Activated CD8-positive, alpha-beta memory T cell treated with anti-CD3 and anti-CD28 coated beads for 36 hours (primary cell): Measurements from ENCODE around the gene POLR2I. TPM values are rescaled to one million over a fixed set of nuclear protein-coding genes. Genes with fewer than 3 reads are reported as not detected.
"Not testable (repeated sequence)": the region's sequence is repeated elsewhere in the genome, so short reads cannot be mapped to it uniquely, and the experiment has no call there.

Experiments
- CTCF ChIA-PET: fragments of 350-600 bp; sonication (Branson Sonifier 250); formaldehyde crosslinking; loops from one replicate; lab custom pipeline; 2021; ENCODE audit warnings: antibody characterized with exemption; lab: Charles Lee
- POLR2A ChIA-PET: fragments of 350-600 bp; sonication (Branson Sonifier 250); formaldehyde crosslinking; loops from one replicate; lab custom pipeline; 2021; ENCODE audit warnings: antibody characterized with exemption; lab: Charles Lee
- total RNA-seq, 2 experiments: library from RNA; stranded (reverse); gene quantifications; one replicate each; pipeline ENCODE4 v1.2.3, GENCODE V29; 2021

The POLR2I gene
- total RNA-seq, 2 experiments from 2014 or later, result 109 to 130 TPM

DNA sequence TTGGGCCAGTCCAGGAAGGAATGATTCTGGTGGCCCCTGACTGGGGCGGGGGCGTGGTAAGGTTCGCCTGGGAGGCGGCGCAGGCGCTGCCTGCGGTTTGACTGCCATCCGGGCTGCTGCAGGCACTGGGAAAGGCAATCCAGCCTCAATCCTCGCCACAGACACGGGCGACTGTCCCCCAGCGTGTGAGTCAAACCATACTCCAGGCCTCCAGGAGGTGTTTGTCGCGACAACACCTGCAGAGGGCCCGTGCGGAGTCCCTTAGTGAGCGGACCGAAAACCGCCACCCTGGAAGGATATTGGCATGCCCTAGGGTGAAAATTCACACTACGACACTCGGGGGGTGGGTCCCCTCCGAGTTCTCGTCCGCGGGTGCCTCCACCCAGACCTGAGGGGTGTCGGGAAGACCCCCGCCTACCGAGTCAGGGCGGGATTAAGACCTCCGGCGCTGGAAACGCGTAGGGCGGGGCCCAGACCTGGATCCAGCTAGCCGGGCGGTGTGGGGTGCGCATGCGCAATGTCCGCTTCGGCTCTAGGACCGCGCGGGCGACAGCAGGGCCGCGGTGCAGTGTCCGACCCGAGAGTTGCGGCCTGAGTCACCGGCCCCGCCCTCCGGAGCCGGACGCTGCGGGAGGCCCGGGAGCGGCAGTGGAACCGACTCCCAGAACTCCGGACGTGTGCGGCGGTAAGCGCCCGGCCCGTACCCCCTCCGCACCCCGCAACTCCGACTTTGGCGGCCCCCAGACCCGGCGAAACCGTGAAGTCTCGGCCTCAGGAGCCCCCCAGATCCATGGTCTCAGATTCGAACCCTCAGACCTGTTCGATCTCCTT, 25.0 kb upstream of the POLR2I start, which contains the start of gene CAPNS1:
Gene CAPNS1, plus strand, starts transcription at position 594 of the 831 bp plus-strand sequence. CDS start 946 bp downstream, outside the sequence.
- POLR2A ChIA-PET, result interaction anchor here (1.0 to 1.5 kb wide), 2 partner anchors 11 to 25 kb away, joined by 3 to 8 read pairs; partner anchors contain the start of genes POLR2I and TBCB
- CTCF ChIA-PET, result interaction anchor here (0.8 to 1.5 kb wide), 3 partner anchors 11 to 51 kb away, joined by 3 to 10 read pairs (median 4); no protein-coding TSS in a partner anchor

DNA sequence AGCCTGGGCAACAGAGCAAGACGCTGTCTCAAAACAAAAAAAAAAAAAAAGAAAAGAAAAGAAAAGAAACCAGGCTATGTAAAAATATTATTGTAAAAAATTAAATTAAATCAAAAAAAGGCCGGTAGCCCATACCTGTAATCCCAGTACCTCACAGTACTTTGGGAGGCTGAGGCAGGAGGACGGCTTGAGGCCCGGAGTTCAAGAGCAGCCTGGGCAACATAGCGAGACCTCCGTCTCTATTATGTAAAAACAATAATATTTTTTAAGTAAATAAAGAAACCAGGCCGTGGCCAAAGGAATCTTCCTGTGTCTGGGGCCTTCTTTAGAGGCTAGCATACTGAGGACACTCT, 24.4 kb upstream of the POLR2I start:
- ChIA-PET CTCF (interaction anchor here (0.8 to 4.2 kb wide), 3 partner anchors 11 to 52 kb away, joined by 3 to 18 read pairs (median 10); no protein-coding TSS in a partner anchor), POLR2A (interaction anchor here (1.0 to 1.5 kb wide), 2 partner anchors 11 to 24 kb away, joined by 3 to 8 read pairs; partner anchors contain the start of genes POLR2I and TBCB)

DNA sequence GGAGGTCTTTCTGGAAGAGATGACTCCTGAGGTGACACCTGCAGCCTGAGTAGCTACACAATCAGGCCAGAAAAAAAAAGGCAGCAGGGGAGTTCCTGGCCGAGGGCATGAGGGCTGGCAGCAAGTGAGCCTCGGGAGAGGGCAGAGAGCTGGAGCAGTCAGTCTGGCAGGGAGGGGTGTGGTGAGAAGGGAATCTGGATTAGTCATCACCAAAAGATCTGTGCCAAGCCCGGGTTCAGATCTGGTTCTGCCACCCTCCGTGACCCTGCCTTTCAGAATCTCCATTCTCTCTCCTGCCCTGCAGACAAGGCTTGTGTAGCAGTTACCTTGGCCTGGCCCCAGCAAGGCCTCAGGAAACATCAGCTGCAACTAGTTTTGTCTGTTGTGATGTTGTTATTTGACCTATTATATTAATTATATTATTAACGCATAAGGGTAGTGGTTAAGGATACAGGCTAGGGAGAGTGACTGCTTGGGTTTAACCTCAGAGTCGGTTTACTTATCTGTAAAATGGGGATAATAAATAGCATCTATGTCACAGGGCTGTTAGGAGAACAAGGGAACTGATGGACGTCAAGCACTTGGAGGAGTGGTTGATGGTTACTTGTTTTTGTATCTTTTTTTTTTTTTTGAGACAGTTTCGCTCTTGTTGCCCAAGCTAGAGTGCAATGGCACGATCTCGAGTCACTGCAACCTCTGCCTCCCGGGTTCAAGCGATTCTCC, 22.4 kb upstream of the POLR2I start:
- POLR2A ChIA-PET, result no interaction called here
- CTCF ChIA-PET, result interaction anchor here (4.2 kb wide), 1 partner anchor 9 kb away, joined by 18 read pairs; no protein-coding TSS in a partner anchor

DNA sequence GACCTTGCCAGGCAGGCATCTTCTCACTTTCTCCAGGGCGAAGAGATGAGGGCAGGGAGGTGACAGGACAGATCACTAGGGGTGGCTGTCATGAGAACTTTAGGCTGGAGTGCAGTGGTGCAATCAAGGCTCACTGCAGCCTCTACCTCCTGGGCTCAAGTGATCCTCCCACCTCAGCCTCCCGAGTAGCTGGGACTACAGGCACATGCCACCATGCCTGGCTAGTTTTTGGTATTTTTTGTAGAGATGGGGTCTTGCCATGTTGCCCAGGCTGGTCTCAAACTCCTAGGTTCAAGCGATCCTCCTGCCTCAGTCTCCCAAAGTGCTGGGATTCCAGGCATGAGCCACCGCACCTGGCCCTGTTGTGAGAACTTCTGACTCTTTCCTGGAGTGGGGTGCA, 20.2 kb upstream of the POLR2I start:
- POLR2A ChIA-PET, result not testable (repeated sequence)
- CTCF ChIA-PET, result interaction anchor here (4.2 kb wide), 1 partner anchor 7 kb away, joined by 18 read pairs; no protein-coding TSS in a partner anchor

DNA sequence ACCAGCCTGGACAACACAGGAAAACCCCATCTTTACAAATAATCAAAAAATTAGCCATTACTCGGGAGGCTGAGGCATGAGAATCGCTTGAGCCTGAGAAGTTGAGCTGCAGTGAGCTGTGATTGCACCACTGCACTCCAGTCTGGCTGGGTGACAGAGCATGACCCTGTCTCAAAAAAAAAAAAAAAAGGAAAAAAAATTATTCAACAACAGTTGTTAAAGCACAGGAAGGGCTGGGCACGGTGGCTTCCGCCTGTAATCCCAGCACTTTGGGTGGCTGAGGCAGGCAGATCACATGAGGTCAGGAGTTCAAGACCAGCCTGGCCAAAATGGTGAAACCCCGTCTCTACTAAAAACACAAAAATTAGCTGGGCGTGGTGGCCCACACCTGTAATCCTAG, 16.5 kb upstream of the POLR2I start:
- POLR2A ChIA-PET, result interaction anchor here (0.5 kb wide), 1 partner anchor 13 kb away, joined by 3 read pairs; no protein-coding TSS in a partner anchor
- CTCF ChIA-PET, result interaction anchor here (1.0 kb wide), 1 partner anchor 70 kb away, joined by 3 read pairs; no protein-coding TSS in a partner anchor

DNA sequence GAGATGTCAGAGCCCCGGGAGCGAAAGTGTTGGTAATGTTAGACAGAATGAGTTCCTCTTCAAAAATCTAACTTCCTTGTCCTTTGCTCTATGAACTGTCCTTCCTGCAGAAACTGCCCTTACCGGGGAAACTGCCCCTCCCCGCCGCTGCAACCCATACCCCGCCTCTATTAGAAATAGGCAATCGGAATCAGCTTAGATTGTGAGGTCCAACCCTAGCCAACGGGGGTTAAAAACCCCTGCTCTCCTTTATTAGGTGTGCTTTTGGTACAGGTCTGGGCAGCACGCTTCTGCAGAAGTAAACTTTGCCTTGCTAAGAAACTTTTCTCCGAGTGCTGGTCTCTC, 13.7 kb upstream of the POLR2I start:
- ChIA-PET CTCF (interaction anchor here (0.8 to 2.6 kb wide), 19 partner anchors 9 to 585 kb away, joined by 3 to 27 read pairs (median 4); partner anchors contain the start of genes CAPNS1, POLR2I, TBCB and ZNF146), POLR2A (interaction anchor here (0.7 to 2.0 kb wide), 4 partner anchors 12 to 259 kb away, joined by 3 to 15 read pairs (median 6); partner anchors contain the start of genes CAPNS1, POLR2I and TBCB)

DNA sequence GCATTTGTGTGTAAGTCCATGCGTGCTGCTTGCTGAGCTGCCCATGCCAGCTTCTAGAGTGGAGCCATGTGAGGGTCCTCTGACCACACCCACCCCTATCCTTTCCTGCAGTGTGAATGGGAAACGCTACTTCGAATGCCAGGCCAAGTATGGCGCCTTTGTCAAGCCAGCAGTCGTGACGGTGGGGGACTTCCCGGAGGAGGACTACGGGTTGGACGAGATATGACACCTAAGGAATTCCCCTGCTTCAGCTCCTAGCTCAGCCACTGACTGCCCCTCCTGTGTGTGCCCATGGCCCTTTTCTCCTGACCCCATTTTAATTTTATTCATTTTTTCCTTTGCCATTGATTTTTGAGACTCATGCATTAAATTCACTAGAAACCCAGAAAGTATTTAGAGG, 10.9 kb upstream of the POLR2I start:
- ChIA-PET POLR2A (interaction anchor here (2.0 kb wide), 1 partner anchor 10 kb away, joined by 5 read pairs; the partner anchor contains the start of genes POLR2I and TBCB), CTCF (interaction anchor here (1.0 kb wide), 1 partner anchor 134 kb away, joined by 3 read pairs; no protein-coding TSS in a partner anchor)

DNA sequence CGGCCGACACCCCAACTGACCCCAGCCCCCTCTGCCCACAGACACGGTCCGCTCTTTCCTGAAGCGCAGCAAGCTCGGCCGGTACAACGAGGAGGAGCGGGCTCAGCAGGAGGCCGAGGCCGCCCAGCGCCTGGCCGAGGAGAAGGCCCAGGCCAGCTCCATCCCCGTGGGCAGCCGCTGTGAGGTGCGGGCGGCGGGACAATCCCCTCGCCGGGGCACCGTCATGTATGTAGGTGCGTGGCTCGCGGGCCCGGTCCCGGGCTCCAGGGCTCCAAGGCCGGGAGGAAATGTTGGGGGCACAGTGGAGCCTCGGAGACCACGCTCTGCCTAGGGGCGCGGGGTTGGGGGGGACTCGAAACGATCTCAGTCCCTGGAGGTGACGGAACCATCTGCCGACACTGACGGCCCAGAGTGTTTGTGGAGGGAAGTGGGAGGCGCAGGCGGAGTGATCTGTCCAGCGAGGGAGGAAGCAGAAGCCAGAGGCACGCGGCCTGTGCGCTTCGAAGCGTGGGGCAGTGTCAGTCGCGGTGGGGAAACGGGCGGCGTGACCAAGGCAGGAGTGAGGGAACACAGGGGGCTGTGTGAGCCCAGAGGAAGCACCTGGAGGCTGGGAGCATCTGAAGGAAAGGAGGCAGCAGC, 6.9 kb upstream of the POLR2I start:
- POLR2A ChIA-PET, result no interaction called here
- CTCF ChIA-PET, result no interaction called here

DNA sequence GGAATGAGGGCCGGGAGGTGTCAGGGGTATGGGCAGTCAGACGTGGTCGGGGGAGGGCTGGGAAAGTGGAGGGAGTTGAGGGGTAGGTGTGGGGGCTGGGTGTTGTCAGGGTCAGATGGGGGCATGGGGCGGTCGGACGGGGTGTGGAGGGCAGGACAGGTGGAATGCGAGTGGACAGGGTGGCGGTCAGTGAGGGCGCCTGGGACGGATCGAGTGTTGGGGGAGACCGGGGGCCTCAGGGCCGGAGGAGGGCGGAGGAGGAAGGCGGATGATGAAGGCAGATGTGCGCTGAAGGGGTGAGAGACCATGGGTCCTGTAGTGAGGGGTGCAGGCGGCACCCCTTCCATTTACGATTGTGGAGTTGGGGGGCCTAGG, 6.3 kb upstream of the POLR2I start:
- ChIA-PET POLR2A (no interaction called here), CTCF (no interaction called here)

DNA sequence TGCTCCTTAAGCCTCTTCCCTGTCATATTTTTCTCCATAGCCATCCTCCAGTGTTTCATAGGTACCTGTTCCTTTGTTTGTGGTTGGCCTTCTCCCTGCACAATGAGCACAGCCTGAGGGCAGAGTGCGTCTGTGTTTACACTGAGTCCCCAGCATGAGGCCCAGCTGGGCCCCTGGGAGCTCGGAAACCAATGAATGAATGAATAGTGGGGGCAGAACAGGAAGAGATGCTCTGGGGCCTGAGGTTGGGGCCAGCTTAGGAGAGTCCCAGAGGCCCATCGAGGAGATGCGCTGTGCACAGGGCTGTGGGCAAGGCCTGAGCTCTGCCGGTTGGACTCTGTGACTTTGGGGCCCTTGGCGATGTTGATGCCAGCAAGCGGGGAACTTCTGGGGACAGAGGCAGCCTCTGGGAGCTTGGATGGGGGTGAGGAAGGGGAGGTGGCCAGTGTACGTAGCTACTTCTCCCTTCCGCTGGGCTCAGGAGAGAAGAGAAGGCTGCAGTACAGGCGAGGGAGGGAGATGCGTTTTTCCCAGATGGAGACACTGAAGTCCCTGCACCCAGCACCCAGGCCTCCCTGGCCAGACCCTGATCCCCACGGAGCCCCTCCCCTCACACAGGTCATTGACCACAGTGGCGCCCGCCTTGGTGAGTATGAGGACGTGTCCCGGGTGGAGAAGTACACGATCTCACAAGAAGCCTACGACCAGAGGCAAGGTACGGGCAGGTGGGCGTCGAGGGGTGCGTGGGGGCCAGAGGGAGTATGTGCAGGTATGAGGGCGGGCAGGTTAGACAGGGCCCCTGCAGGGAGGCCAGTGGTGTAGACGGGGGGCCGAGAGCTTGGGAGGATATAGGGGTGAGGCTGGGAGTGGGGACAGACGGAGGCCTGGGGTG, 5.7 kb upstream of the POLR2I start:
- ChIA-PET CTCF (interaction anchor here (0.9 kb wide), 1 partner anchor 8 kb away, joined by 4 read pairs; no protein-coding TSS in a partner anchor), POLR2A (no interaction called here)

DNA sequence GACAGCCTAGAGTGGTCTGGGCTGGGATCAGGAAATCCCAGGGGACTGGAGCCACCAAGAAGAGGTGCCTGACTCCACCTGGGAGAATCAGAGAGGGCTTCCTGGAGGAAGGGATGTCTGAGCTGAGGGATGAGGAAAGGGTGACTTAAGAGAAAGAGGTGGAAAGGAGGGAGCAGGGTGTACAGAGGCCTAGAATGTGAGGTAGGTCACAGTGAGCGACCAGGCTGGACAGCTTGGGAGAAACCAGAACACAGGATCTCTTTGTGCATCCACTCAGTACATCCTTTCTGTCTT, 1.6 kb upstream of the POLR2I start:
- POLR2A ChIA-PET, result interaction anchor here (1.3 kb wide), 1 partner anchor 102 kb away, joined by 3 read pairs; no protein-coding TSS in a partner anchor
- CTCF ChIA-PET, result interaction anchor here (0.6 to 3.5 kb wide), 2 partner anchors 11 to 60 kb away, joined by 3 to 15 read pairs; no protein-coding TSS in a partner anchor

DNA sequence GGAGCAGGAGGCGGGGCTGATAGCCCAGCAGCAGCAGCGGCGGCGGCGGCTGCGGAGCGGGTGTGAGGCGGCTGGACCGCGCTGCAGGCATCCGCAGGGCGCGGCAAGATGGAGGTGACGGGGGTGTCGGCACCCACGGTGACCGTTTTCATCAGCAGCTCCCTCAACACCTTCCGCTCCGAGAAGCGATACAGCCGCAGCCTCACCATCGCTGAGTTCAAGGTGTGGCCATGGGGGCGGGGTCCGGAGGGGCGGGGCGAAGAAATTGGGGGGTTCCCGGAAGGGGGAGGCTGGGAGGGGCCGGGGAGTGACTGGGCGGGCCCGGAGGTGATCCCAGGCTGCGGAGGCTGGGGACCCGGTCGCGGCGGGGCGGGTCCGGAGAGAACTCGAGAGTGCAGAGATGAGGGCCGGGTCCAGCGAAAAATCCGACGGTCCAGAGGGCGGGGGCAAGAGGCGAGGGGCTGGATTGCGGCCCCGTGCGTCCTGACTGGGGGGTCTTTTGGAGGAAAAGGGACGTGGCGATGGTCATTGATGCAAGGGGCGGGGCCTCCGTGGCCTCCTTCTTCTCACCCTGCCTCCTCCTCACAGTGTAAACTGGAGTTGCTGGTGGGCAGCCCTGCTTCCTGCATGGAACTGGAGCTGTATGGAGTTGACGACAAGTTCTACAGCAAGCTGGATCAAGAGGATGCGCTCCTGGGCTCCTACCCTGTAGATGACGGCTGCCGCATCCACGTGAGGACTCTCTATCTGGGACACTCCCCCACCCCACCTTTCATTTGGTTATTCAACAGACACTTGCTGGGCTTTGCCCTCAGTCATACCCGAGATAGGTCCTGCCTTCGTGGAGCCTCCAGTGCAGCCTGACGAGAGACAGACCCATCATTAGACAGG, 1.0 kb upstream of the POLR2I start, which contains the start of gene TBCB:
Gene TBCB, plus strand, starts transcription at position 16 of the 891 bp plus-strand sequence. Its CDS starts 93 bp downstream, at position 109.
- ChIA-PET POLR2A (interaction anchor here (0.6 to 1.9 kb wide), 8 partner anchors 10 to 101 kb away, joined by 3 to 15 read pairs (median 3); partner anchors contain the start of genes CAPNS1 and THAP8), CTCF (interaction anchor here (0.6 to 3.5 kb wide), 4 partner anchors 12 to 62 kb away, joined by 3 to 15 read pairs (median 4); partner anchors contain the start of gene THAP8)

DNA sequence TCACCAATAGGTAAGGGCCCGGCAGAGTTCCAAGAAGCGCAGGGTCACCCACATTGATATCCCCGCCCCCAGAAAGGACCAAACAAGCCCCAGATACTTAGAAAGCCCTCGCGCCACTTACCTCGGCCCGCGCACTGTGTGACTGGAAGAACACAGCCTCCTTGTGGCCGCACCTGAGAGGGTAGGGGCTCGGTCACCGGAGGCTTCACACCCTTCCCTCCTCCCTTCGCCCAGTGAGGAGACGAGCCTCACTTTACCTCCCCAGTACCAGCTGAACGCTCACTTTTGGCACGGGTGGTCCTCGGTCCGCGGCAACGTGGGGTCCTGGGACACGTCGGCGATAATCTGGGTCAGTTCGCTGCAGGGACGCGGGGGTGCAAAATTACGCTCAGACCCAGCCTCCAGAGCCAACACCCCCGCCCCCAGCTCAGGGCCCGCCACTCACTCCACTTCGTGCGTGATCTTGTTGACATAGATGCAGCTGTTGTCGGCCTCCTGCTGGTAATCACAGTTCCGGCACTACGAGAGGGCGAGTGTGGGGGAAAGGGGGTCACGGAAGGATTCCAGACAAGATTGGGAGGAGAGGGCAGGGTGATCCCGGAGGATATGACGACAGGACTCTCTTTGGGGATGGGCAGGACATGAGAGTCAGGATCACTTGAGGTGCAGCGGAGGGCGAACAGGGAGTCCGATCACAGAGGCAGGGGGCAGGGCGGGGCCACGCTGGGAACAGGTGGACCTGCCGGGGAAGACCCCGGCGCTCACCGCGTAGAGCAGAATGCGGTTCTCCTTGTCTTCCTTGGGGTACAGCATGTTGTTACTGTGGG, 568 bp downstream of the POLR2I start:
- ChIA-PET CTCF (interaction anchor here (1.0 kb wide), 1 partner anchor 14 kb away, joined by 4 read pairs; no protein-coding TSS in a partner anchor), POLR2A (interaction anchor here (0.7 to 1.9 kb wide), 3 partner anchors 13 to 570 kb away, joined by 3 to 15 read pairs (median 3); no protein-coding TSS in a partner anchor)

DNA sequence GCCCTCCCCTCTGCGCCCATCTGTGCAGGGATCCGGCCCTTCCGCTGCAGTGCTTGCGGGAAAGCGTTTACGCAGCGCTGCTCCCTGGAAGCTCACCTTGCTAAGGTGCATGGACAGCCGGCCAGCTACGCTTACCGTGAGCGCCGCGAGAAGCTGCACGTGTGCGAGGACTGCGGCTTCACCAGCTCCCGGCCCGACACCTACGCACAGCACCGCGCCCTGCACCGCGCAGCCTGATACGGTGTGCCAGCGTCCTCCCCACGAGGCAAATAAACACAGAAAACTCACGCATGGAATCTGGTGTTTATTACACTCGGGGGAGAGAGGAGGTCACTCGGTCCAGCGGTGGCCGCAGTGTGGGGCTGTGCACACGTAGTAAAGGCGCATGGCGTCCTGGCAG, 1.2 kb downstream of the POLR2I start:
- ChIA-PET POLR2A (no interaction called here), CTCF (interaction anchor here (1.0 kb wide), 1 partner anchor 15 kb away, joined by 4 read pairs; no protein-coding TSS in a partner anchor)

DNA sequence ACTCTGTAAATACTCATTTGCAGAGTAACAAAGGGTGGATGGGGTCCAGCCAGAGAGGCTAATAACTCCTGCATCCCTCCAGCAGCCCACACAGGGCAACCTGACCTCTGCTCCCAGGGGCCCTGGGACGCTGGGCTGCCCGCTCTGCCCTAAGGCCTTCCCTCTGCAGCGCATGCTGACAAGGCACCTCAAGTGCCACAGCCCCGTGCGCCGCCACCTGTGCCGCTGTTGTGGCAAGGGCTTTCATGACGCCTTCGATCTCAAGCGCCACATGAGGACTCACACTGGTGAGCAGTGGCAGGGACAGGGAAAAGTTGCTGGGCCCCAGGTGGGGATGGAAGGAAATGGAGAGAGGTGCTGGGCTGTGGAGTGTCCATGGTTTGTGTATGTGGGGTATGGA, 2.0 kb downstream of the POLR2I start:
- ChIA-PET CTCF (no interaction called here), POLR2A (no interaction called here)

DNA sequence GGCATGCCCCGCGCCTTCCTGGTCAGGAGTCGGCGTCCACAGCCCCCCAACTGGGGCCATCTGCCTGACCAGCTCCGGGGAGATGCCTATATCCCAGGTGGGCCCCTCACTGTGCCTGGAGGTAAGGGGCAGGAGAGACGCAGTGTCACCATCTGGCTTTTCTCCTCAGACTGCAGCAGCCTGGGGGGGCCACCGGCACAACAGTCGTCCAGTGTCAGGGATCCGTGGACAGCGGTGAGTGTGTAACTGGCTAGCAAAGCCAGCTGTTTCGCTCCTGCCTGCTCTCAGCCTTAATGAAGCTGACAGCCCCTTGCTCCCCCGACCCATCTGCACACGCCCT, 3.5 kb downstream of the POLR2I start:
- ChIA-PET POLR2A (no interaction called here), CTCF (interaction anchor here (0.9 kb wide), 1 partner anchor 11 kb away, joined by 3 read pairs; no protein-coding TSS in a partner anchor)
